ENCODE results near the gene MYOT. TPM values are rescaled to one million over a fixed set of nuclear protein-coding genes. Genes with fewer than 3 reads are reported as not detected.

The MYOT gene
- total and polyA plus RNA-seq, 2 donors (not counting 3 experiments of a cell fraction or from before 2014, with no cell fraction given), result not detected

GRCh38 chr5:137836997-137837396 lies 30.7 kb upstream of the MYOT start:
- H3K79me2 ChIP-seq (ENCODE audit: control insufficient read depth, insufficient read depth, low read length), result no peaks in the 10 kb centered on the region
- no TSS peak for BruUV-seq (replicated peaks)
- H3K36me3 ChIP-seq (ENCODE audit: control insufficient read depth in 2 of 2, extremely low read depth in 1 of 2, insufficient read depth in 2 of 2, low read length in 2 of 2), result no peaks in the 10 kb centered on the region
- H3K27ac ChIP-seq (ENCODE audit: insufficient read depth, low read depth, low read length), result no peak overlapping the region
- H3K27me3 ChIP-seq (ENCODE audit: control insufficient read depth in 2 of 2, insufficient read depth in 2 of 2, low read length in 2 of 2), result peaks cover 2 to 4% of the 10 kb centered on the region in 2 experiments
- H3K9me3 ChIP-seq (replicated peaks; ENCODE audit: control insufficient read depth, insufficient read depth, low read length), result no peaks in the 10 kb centered on the region
- ChIA-PET POLR2A (no interaction called here), CTCF (interaction anchor here (1.4 kb wide), 1 partner anchor 8 kb away, joined by 3 read pairs; no protein-coding TSS in a partner anchor)
- no peak overlapping the region for H3K4me2 ChIP-seq (ENCODE audit: insufficient read depth, low read length)
- H2AFZ ChIP-seq (ENCODE audit: low read depth, low read length), result no peak overlapping the region
- H3K4me3 ChIP-seq (replicated peaks in 1 of 3; ENCODE audit: insufficient read depth in 1 of 3, low read depth in 1 of 3, low read length in 3 of 3), result no peak overlapping the region
- intact Hi-C loops (cut with micrococcal nuclease), result no loop called here
- dilution Hi-C loops (cut with MboI; ENCODE audit: extremely low pct_ligation_motif_present, low sequenced_read_pairs), result no loop called here
- FAIRE-seq (no peak), DNase-seq (ENCODE audit: low read depth, low spot score) (no peak)
- TF ChIP-seq JUN (IDR thresholded peaks at IDR 0.05; ENCODE audit: borderline replicate concordance, insufficient read depth, insufficient read length, low read depth) (no peak), FOS (IDR thresholded peaks at IDR 0.05; ENCODE audit: borderline replicate concordance, insufficient read depth, low read length) (no peak), MYC (IDR thresholded peaks at IDR 0.05; ENCODE audit: low read depth, low read length) (no peak), POLR2A (IDR thresholded peaks at IDR 0.05; ENCODE audit: low read depth, low read length) (no peak), EZH2 (IDR thresholded peaks at IDR 0.05; ENCODE audit: borderline replicate concordance, low read depth, low read length, severe bottlenecking) (no peak), MAX (IDR thresholded peaks at IDR 0.05; ENCODE audit: insufficient read depth, insufficient read length) (no peak), POLR2AphosphoS5 (IDR thresholded peaks at IDR 0.05; ENCODE audit: insufficient read depth, low read depth, low read length) (no peak), GATA2 (IDR thresholded peaks at IDR 0.05; ENCODE audit: insufficient read depth, insufficient read length, low read depth, low read length) (no peak), CTCF (IDR thresholded peaks at IDR 0.05; ENCODE audit: extremely low read depth in 1 of 2, insufficient read depth in 1 of 2, low read depth in 1 of 2, low read length in 2 of 2) (no peak)
- H3K9me1 ChIP-seq (replicated peaks; ENCODE audit: control insufficient read depth, extremely low read depth, insufficient read depth, low read length), result no peaks in the 10 kb centered on the region
- no peaks in the 10 kb centered on the region for H4K20me1 ChIP-seq (replicated peaks; ENCODE audit: control insufficient read depth, extremely low read depth, insufficient read depth, low read length)
- H3K4me1 ChIP-seq (ENCODE audit: control insufficient read depth, extremely low read depth, insufficient read depth, low read length), result peaks cover 2% of the 10 kb centered on the region
- H3K9ac ChIP-seq (replicated peaks; ENCODE audit: extremely low read depth, insufficient read depth, low read length), result no peak overlapping the region

Measured in endothelial cell of umbilical vein (primary cell).